ENCODE results near the gene B3GNT8. TPM values are rescaled to one million over a fixed set of nuclear protein-coding genes. Genes with fewer than 3 reads are reported as not detected.

The B3GNT8 gene
- total and polyA plus RNA-seq, 9 donors: 0.51 to 2.2 (median 1.2) TPM; not detected in 1

GRCh38 chr19:41424335-41425173 lies 2.6 kb downstream of the B3GNT8 start:
- 81 to 86% (median 83%) methylated on average over 19 to 21 of the region's 21 CpGs for WGBS, 3 donors
- no peaks in the 10 kb centered on the region for H3K36me3 ChIP-seq
- intact Hi-C loops (cut with DNase I): no loop called here

GRCh38 chr19:41422955-41423354 lies 4.2 kb downstream of the B3GNT8 start:
- WGBS, 3 donors: 86 to 92% (median 89%) methylated on average over 12 of the region's 12 CpGs
- H3K36me3 ChIP-seq: no peaks in the 10 kb centered on the region
- DNase-seq: no peak
- no peaks in the 10 kb centered on the region for H3K27me3 ChIP-seq
- intact Hi-C loops (cut with DNase I): no loop called here
- no peak overlapping the region for H3K27ac ChIP-seq
- TF ChIP-seq EP300 (IDR thresholded peaks at IDR 0.05) (no peak), POLR2A (IDR thresholded peaks at IDR 0.05) (no peak)
- TF ChIP-seq, protein P1, sequence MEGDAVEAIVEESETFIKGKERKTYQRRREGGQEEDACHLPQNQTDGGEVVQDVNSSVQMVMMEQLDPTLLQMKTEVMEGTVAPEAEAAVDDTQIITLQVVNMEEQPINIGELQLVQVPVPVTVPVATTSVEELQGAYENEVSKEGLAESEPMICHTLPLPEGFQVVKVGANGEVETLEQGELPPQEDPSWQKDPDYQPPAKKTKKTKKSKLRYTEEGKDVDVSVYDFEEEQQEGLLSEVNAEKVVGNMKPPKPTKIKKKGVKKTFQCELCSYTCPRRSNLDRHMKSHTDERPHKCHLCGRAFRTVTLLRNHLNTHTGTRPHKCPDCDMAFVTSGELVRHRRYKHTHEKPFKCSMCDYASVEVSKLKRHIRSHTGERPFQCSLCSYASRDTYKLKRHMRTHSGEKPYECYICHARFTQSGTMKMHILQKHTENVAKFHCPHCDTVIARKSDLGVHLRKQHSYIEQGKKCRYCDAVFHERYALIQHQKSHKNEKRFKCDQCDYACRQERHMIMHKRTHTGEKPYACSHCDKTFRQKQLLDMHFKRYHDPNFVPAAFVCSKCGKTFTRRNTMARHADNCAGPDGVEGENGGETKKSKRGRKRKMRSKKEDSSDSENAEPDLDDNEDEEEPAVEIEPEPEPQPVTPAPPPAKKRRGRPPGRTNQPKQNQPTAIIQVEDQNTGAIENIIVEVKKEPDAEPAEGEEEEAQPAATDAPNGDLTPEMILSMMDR (IDR thresholded peaks at IDR 0.05): no peak
- H3K4me3 ChIP-seq: no peak overlapping the region
- H3K9me3 ChIP-seq: no peaks in the 10 kb centered on the region
- peaks cover 5% of the 10 kb centered on the region for H3K4me1 ChIP-seq (ENCODE audit: insufficient read depth)

More at GRCh38 chr19:41424335-41425173, 2.6 kb downstream of the B3GNT8 start:
- no peak overlapping the region for H3K4me3 ChIP-seq
- H3K4me1 ChIP-seq (ENCODE audit: insufficient read depth): peaks cover 6% of the 10 kb centered on the region
- DNase-seq: no peak
- H3K9me3 ChIP-seq: no peaks in the 10 kb centered on the region
- no peak overlapping the region for H3K27ac ChIP-seq
- TF ChIP-seq EP300 (IDR thresholded peaks at IDR 0.05): no peak
- TF ChIP-seq POLR2A (IDR thresholded peaks at IDR 0.05): no peak
- H3K27me3 ChIP-seq: no peaks in the 10 kb centered on the region

- TF ChIP-seq, protein P1 (IDR thresholded peaks at IDR 0.05): no peak
- TF ChIP-seq EP300 (IDR thresholded peaks at IDR 0.05) (no peak), POLR2A (IDR thresholded peaks at IDR 0.05) (no peak)
- H3K27me3 ChIP-seq: no peaks in the 10 kb centered on the region
- DNase-seq: no peak
- WGBS, 3 donors: 77 to 83% (median 82%) methylated on average over 18 of the region's 18 CpGs
- no peaks in the 10 kb centered on the region for H3K9me3 ChIP-seq
- intact Hi-C loops (cut with DNase I): no loop called here
- peaks cover 4% of the 10 kb centered on the region for H3K4me1 ChIP-seq (ENCODE audit: insufficient read depth)
- no peak overlapping the region for H3K4me3 ChIP-seq
- H3K27ac ChIP-seq: no peak overlapping the region
- no peaks in the 10 kb centered on the region for H3K36me3 ChIP-seq
Measured at GRCh38 chr19:41422456-41422855, 4.7 kb downstream of the B3GNT8 start.

DNA sequence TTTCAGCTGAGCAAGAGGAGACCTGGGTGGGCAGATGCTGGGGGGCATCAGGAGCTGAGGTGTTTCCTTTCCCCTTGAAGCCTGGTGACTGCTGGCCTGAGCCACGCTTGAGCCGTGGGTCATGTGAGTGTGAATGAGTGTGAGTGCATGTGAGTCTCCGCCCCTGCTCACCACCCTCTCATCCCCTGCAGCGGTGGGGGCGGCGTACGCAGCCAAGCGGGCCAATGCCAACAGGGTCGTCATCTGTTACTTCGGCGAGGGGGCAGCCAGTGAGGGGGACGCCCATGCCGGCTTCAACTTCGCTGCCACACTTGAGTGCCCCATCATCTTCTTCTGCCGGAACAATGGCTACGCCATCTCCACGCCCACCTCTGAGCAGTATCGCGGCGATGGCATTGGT lies 5.2 kb downstream of the B3GNT8 start:
- no peak for DNase-seq
- TF ChIP-seq POLR2A (IDR thresholded peaks at IDR 0.05) (no peak), EP300 (IDR thresholded peaks at IDR 0.05) (no peak)
- TF ChIP-seq, protein P1 (IDR thresholded peaks at IDR 0.05): no peak
- H3K27ac ChIP-seq: no peak overlapping the region
- H3K4me1 ChIP-seq (ENCODE audit: insufficient read depth): peaks cover 4% of the 10 kb centered on the region
- no peaks in the 10 kb centered on the region for H3K9me3 ChIP-seq
- whole genome bisulfite sequencing, 3 donors: 90 to 94% (median 93%) methylated on average over 20 of the region's 20 CpGs
- H3K27me3 ChIP-seq: no peaks in the 10 kb centered on the region
- intact Hi-C loops (cut with DNase I): no loop called here
- H3K4me3 ChIP-seq: no peak overlapping the region
- no peaks in the 10 kb centered on the region for H3K36me3 ChIP-seq

DNA sequence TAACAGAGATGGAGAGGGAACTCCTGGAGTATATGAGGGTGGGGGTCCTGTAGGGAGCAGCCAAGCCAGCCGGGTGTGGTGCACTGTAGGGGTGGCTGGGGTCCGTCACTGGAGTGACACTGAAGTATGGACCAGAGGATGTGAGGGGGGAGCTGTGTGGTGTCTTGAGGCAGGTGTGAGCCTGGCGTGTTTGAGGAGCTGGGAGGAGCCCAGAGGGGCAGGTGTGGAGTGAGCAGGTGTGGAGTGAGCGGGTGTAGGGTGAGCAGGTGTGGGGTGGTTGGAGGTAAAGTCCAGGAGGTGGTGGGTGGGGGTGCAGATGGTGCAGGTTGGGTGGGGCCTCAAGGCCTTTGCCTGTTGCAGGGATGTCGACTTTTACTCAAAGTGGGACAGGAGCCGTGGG lies 5.9 kb downstream of the B3GNT8 start:
- intact Hi-C loops (cut with DNase I): no loop called here
- no peak for DNase-seq
- Histone ChIP-seq H3K27me3 (no peaks in the 10 kb centered on the region), H3K27ac (no peak overlapping the region), H3K4me3 (no peak overlapping the region), H3K9me3 (no peaks in the 10 kb centered on the region), H3K4me1 (ENCODE audit: insufficient read depth) (no peaks in the 10 kb centered on the region), H3K36me3 (no peaks in the 10 kb centered on the region)
- WGBS, 3 donors: 79 to 87% (median 86%) methylated on average over 6 of the region's 6 CpGs
- TF ChIP-seq, protein P1 (IDR thresholded peaks at IDR 0.05): no peak
- no peak for TF ChIP-seq POLR2A (IDR thresholded peaks at IDR 0.05)
- no peak for TF ChIP-seq EP300 (IDR thresholded peaks at IDR 0.05)
